Peyer's patch (tissue), 4 donors: ENCODE results near the gene TCF3. TPM values are rescaled to one million over a fixed set of nuclear protein-coding genes. Genes with fewer than 3 reads are reported as not detected.
A peak's percentile ranks its signal among the peaks of the same experiment; 100 is the strongest.

Experiments used
- DNase-seq, 3 donors: peaks; one replicate each; pipeline ENCODE4 v3.0.0-alpha.2; 2017 to 2019
- H3K27ac ChIP-seq, 4 donors: fragments of 200-600 bp; sonication (generic); one replicate each; pipeline ENCODE4 v1.5.1; 2016 to 2019
- H3K27me3 ChIP-seq, 2 donors: fragments of 200-600 bp; sonication (generic); one replicate each; pipeline ENCODE4 v1.5.1; 2019
- H3K36me3 ChIP-seq, 3 donors: fragments of 200-600 bp; sonication (generic); one replicate each; pipeline ENCODE4 v1.5.1; 2016 to 2019
- H3K4me1 ChIP-seq, 4 donors: fragments of 200-600 bp; sonication (generic); one replicate each; pipeline ENCODE4 v1.5.1; 2016 to 2019
- H3K4me3 ChIP-seq, 4 donors: fragments of 200-600 bp; sonication (generic); 1 replicate in 3 of 4; 2 replicates in 1 of 4; pipeline ENCODE4 v1.5.1; 2016 to 2019; ENCODE audit warnings: mild to moderate bottlenecking in 1 of 4
- H3K9me3 ChIP-seq, 4 donors: fragments of 200-600 bp; sonication (generic); one replicate each; pipeline ENCODE4 v1.5.1; 2016 to 2019; ENCODE audit warnings: mild to moderate bottlenecking in 1 of 4
- CTCF ChIP-seq, 6 experiments: fragments of 450-650 bp in 4 of 6; fragments of 200-600 bp in 2 of 6; sonication (generic) in 1 of 6; IDR thresholded peaks; one replicate each; pipeline ENCODE4 v1.5.1; 2017 to 2019; ENCODE audit warnings: antibody characterized with exemption in 6 of 6, mild to moderate bottlenecking in 3 of 6, moderate library complexity in 1 of 6
- POLR2A ChIP-seq, 2 donors: fragments of 450-650 bp; IDR thresholded peaks; one replicate each; pipeline ENCODE4 v1.5.1; 2017; ENCODE audit warnings: antibody characterized with exemption in 2 of 2, mild to moderate bottlenecking in 2 of 2, moderate library complexity in 2 of 2
- total RNA-seq, 4 donors: library from RNA; depleted of rRNA; stranded (reverse); fragments of >200 nt; gene quantifications; one replicate each; pipeline ENCODE4 v1.1.0, GENCODE V29; 2016

TCF3 gene
- total RNA-seq, 4 donors from 2014 or later: 49.2 to 112 (median 80.3) TPM

GRCh38 chr19:1655131-1655981, 2.9 kb upstream of the TCF3 start:
- Histone ChIP-seq H3K4me3 (no peak overlapping the region), H3K9me3 (no peaks in the 10 kb centered on the region), H3K27ac (no peak overlapping the region), H3K36me3 (no peaks in the 10 kb centered on the region), H3K27me3 (no peaks in the 10 kb centered on the region), H3K4me1 (peaks cover 0 to 11% (median 4%) of the 10 kb centered on the region in 4 donors)
- no peak for DNase-seq
- no peak for TF ChIP-seq POLR2A (IDR thresholded peaks at IDR 0.05)
- no peak for TF ChIP-seq CTCF (IDR thresholded peaks at IDR 0.05)

- TF ChIP-seq CTCF (IDR thresholded peaks at IDR 0.05): no peak
- TF ChIP-seq POLR2A (IDR thresholded peaks at IDR 0.05): no peak
- Histone ChIP-seq H3K36me3 (peaks cover 0 to 3% (median 0%) of the 10 kb centered on the region in 3 donors), H3K4me3 (no peak overlapping the region), H3K4me1 (peaks cover 0 to 20% (median 12%) of the 10 kb centered on the region in 4 donors), H3K27ac (no peak overlapping the region), H3K27me3 (no peaks in the 10 kb centered on the region), H3K9me3 (no peaks in the 10 kb centered on the region)
- no peak for DNase-seq
Observed at GRCh38 chr19:1654178-1654792, 1.9 kb upstream of the TCF3 start.

- TF ChIP-seq CTCF (IDR thresholded peaks at IDR 0.05) (no peak), POLR2A (IDR thresholded peaks at IDR 0.05) (no peak)
- H3K36me3 ChIP-seq: peaks cover 0 to 3% (median 0%) of the 10 kb centered on the region in 3 donors
- H3K4me1 ChIP-seq: peaks cover 0 to 21% (median 13%) of the 10 kb centered on the region in 4 donors
- peak overlapping the region; percentile 70 to 99 (median 92) for H3K4me3 ChIP-seq
- no peaks in the 10 kb centered on the region for H3K9me3 ChIP-seq
- H3K27me3 ChIP-seq: no peaks in the 10 kb centered on the region
- DNase-seq: no peak
- H3K27ac ChIP-seq: peak overlapping the region; percentile 95 to 100 (median 100)
Observed at GRCh38 chr19:1653300-1653628, 849 bp upstream of the TCF3 start.

GRCh38 chr19:1651568-1652291, 685 bp downstream of the TCF3 start:
- peaks cover 0 to 10% (median 0%) of the 10 kb centered on the region in 3 donors for H3K36me3 ChIP-seq
- peaks cover 0 to 27% (median 13%) of the 10 kb centered on the region in 4 donors for H3K4me1 ChIP-seq
- H3K27me3 ChIP-seq: no peaks in the 10 kb centered on the region
- H3K9me3 ChIP-seq: no peaks in the 10 kb centered on the region
- DNase-seq: peak; percentile 49 to 85 (median 74)
- H3K4me3 ChIP-seq: peak overlapping the region; percentile 70 to 99 (median 84)
- no peak for TF ChIP-seq POLR2A (IDR thresholded peaks at IDR 0.05)
- TF ChIP-seq CTCF (IDR thresholded peaks at IDR 0.05): peak in 2 of 6 experiments; percentile 15 to 16
- peak overlapping the region; percentile 83 to 96 (median 90) for H3K27ac ChIP-seq
